DOHH2 (cell line): ENCODE measurements around the gene AXIN1.

Experiments used
- CTCF ChIP-seq: fragments of 200-600 bp; sonication (generic); IDR thresholded peaks from one replicate; pipeline ENCODE4 v1.5.1; 2014; ENCODE audit warnings: antibody characterized with exemption, mild to moderate bottlenecking, low read depth, low read length; ENCODE audit not compliant: poor library complexity, severe bottlenecking
- EZH2phosphoT487 ChIP-seq: fragments of 200-600 bp; sonication (generic); IDR thresholded peaks from 2 replicates; pipeline ENCODE4 v1.6.1; 2017; ENCODE audit warnings: borderline replicate concordance, mild to moderate bottlenecking, antibody characterized with exemption, low read length, moderate library complexity, mixed read lengths

GRCh38 chr16:339680-340079 is 12.8 kb downstream of the AXIN1 start:
- TF ChIP-seq CTCF (no peak), EZH2phosphoT487 (no peak)
